ENCODE data around the gene GSTA5. TPM values are rescaled to one million over a fixed set of nuclear protein-coding genes. Genes with fewer than 3 reads are reported as not detected.

The GSTA5 gene
- not detected for total RNA-seq

GRCh38 chr6:52840763-52841585, at the start of gene GSTA5:
Gene GSTA5, minus strand, starts transcription at chr6:52840813.

GRCh38 chr6:52803668-52804255, 36.9 kb downstream of the GSTA5 start, which contains the start of gene GSTA1:
Gene GSTA1, minus strand, starts transcription at chr6:52803816. Its CDS starts 4,549 bp downstream, at chr6:52799267.

Other genes with a start within 250 kb of the GSTA5 start
- 38.4 TPM for gene TMEM14A, start 169.7 kb downstream of the GSTA5 start, total RNA-seq
- gene GSTA2, start 77.3 kb downstream of the GSTA5 start, total RNA-seq: not detected
- gene GSTA1, start 37.0 kb downstream of the GSTA5 start, total RNA-seq: 2.0 TPM
- gene GSTA3, start 68.9 kb upstream of the GSTA5 start, total RNA-seq: not detected
- 70.9 TPM for gene GSTA4, start 154.5 kb upstream of the GSTA5 start, total RNA-seq
- gene CILK1, start 221.0 kb upstream of the GSTA5 start, total RNA-seq: 37.9 TPM
- gene FBXO9, start 224.6 kb upstream of the GSTA5 start, total RNA-seq: 54.6 TPM

Measured in camera-type eye (tissue), 1 donor.